ENCODE results near the gene SLC38A10.

- TF ChIP-seq CTCF (IDR thresholded peaks at IDR 0.05), result no peak
- no peak for TF ChIP-seq POLR2A (IDR thresholded peaks at IDR 0.05)
These were observed 18.3 kb downstream of the SLC38A10 start for GRCh38 chr17:81276781-81277180.
